Hair follicle dermal papilla cell (primary cell): Measurements from ENCODE around the gene PUS3. TPM values are rescaled to one million over a fixed set of nuclear protein-coding genes. Genes with fewer than 3 reads are reported as not detected.

ENCODE experiments used
- total RNA-seq: library from RNA; depleted of rRNA; stranded (reverse); fragments of >200 nt; gene quantifications from 2 replicates; pipeline ENCODE4 v1.2.3, GENCODE V29; 2012

The PUS3 gene, protein sequence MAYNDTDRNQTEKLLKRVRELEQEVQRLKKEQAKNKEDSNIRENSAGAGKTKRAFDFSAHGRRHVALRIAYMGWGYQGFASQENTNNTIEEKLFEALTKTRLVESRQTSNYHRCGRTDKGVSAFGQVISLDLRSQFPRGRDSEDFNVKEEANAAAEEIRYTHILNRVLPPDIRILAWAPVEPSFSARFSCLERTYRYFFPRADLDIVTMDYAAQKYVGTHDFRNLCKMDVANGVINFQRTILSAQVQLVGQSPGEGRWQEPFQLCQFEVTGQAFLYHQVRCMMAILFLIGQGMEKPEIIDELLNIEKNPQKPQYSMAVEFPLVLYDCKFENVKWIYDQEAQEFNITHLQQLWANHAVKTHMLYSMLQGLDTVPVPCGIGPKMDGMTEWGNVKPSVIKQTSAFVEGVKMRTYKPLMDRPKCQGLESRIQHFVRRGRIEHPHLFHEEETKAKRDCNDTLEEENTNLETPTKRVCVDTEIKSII
- total RNA-seq: 8.3 and 10.7 TPM in 2 replicates

DNA sequence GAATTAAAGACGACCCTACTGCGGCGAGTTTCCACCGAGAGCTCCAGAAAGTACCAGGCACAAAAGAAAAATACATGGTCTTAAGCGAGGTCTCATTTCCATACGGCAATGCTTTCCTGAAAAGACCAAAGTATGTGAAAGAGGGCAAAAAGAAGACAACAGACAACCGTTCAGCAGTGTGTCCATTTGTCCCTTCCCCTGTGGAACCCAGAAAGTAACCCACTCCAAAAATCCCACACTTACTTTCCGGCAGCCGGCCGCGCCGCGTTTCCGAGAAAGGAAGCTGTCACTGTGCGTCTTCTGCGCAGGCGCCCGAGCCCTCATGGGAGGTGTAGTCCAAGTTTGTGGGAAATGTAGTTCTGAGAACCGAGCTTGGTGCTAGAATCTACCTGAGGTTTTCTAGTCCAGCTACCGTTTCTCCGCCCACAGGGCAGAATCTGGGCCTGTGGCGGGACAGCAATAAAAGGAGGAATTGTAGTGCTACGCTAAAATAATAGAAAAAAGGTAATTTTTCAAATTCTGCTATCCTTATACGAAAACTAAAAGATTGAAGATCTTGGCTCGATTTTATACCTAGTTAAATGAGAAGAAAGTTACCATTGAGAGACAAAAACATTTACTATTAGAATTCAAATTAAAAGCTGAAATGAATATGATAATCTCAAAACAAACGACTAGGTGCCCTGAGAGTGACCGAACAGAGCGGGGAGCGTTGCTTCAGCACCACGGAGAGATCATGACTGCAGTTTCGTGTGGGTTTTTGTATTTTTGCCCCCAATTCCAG lies at the start of gene PUS3:
PUS3 (minus strand) TSS at position 280 of the 784 bp plus-strand sequence. CDS start 6,922 bp downstream, outside the sequence.

DNA sequence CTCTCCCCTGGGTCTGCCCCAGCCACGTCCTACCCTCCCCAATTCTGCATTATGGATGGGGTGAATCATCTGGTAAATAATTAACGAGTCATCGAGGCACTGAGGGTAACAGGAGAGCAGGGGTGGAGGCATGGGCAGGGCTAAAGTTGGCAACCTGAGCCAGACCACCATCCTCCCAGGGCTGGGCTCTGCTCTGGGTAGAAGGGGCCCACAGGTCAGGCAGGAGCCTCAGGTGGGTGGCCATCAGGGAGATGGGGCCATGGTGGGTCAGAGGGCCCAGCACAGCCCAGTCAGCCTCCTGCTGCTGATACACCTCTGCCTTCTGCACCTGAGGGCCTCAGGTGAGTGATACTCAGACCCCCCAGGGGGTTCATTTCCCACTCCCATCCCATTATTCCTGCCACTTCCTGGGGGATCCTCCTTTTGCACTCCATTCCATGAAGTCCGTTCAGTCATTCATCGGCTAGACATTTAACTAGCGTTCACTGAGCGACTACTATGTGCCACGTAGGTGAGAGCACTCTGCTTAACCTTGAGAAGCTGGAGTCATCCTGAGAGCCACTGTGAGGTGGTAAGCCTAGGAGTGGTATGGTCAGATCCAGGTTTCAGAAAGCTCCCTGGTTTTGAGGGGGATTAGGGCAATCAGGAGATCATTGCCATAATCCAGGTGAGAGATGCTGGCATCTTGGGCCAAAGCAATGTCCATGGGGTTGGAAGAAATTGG lies 43.0 kb upstream of the PUS3 start, which contains the start of gene VSIG10L2:
VSIG10L2 (plus strand) TSS at position 248 of the 724 bp plus-strand sequence; CDS start at position 260, 12 bp downstream.

DNA sequence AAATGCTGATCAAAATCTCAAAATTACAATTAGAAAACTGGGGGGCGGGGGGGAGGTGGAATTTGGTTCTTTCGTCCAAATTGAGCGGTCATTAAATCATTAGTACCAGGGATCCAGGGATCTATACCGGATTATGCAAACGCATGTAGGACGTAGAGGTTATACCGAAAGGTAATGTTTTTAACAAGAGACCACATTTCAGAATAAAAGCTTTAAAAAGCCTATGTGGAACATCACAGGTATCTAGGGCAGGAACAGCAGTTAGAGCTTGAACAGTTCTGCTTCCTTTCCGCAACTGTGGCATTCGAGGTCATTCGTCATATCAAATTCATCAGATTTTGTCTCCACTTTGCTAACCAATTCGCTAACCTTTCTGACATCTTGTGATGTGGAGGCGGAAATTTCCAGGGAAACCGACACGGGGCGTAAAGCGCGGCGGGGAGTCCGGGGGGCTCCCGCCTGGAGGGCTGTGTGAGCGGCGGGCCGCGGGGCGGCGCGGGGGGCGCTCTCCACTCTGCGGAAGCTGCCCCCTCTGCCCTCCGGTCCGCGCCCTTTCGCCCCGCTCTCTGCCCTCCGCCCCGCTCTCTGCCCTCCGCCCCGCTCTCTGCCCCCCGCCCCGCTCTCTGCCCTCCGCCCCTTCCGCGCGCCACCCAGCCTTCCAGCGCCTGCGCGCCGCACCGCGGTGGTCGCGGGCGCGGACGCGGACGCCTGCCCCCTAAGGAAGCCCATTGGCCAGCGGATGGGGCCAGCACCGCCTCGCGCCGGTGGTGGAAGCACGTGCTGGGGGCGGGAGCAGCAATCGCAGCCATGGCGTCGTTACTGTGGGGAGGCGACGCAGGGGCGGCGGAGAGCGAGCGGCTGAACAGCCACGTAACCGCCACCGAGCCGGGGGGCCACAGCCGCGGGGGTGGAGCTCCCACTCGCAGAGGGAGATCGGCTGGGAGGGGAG lies 979 bp upstream of the PUS3 start, which contains the start of gene DDX25:
DDX25 (plus strand) TSS at position 798 of the 949 bp plus-strand sequence; CDS start at position 808, 10 bp downstream.

DNA sequence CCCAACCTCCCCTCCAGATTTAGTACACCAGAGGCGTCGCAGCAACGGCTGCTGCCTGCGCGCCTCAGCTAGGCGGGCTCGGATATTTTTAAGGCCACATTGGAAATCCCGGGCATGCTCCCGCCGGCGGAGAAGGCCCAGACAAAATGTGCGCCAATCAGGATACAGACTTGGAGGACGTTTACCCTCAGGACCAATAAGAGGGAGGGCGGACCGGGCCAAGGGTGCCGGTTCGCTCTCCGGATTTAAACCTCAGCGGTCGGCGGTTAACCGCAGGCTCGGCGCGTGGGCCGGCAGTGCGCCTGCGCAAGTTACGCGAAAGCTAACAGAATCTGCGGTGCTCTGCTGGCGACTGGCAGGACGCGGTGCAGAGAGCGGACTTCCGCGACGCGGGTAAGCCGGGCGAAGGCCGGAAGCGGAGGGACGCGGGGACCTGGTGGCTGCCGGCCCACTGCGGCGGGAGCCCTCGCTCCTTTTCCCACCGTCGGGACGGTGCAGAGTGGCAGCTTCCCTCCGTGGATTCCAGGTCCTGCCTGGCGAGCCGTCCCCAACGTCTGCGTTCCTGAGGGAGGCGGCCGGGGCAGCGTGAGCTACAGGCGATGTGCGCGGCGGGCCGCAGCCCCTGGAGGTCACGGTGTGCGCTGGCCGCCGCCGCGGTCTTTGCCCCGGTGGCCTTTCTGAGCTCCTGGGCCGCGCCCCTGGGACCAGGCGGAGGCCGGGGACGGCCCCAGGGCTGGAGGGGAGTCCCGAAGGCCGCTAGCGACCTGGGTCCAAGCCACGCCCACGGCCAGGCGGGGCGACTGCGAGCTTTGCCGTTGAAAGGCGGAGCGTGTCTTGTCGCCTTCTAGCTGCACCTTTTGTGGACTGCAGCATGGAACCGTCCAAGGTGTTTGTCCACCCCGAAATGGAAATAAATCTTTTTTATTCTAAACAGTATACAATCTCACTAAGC lies 15.4 kb downstream of the PUS3 start, which contains the start of gene HYLS1:
HYLS1 (plus strand) TSS at position 296 of the 952 bp plus-strand sequence. CDS start 11,701 bp downstream, outside the sequence.

Other genes starting within 250 kb of the PUS3 start
- not detected in 2 replicates for gene ACRV1, start 222.4 kb downstream of the PUS3 start, total RNA-seq
- not detected in 2 replicates for gene PATE1, start 156.9 kb downstream of the PUS3 start, total RNA-seq
- gene PATE2, start 124.4 kb downstream of the PUS3 start, total RNA-seq: not detected in 2 replicates
- not detected in 2 replicates for gene PATE3, start 115.1 kb downstream of the PUS3 start, total RNA-seq
- gene PATE4, start 69.9 kb downstream of the PUS3 start, total RNA-seq: not detected in 2 replicates
- 5.8 and 7.3 TPM in 2 replicates for gene HYLS1, start 15.5 kb downstream of the PUS3 start, total RNA-seq
- 0.16 TPM in 1 of 2 replicates, not detected in the other for gene DDX25, start 1.3 kb upstream of the PUS3 start, total RNA-seq
- gene VSIG10L2, start 42.8 kb upstream of the PUS3 start, total RNA-seq: under 0.01 and 0.36 TPM in 2 replicates
- 368 and 408 TPM in 2 replicates for gene CDON, start 159.7 kb upstream of the PUS3 start, total RNA-seq